Left ventricle myocardium inferior (tissue), 1 donor: Measurements from ENCODE around the gene NLRP1. TPM values are rescaled to one million over a fixed set of nuclear protein-coding genes. Genes with fewer than 3 reads are reported as not detected.

Source experiments
- DNase-seq: peaks from one replicate; pipeline ENCODE4 v3.0.0-alpha.2; 2020
- H3K27ac ChIP-seq: fragments of 200-600 bp; replicated peaks from 2 replicates; pipeline ENCODE4 v1.8.0; 2021
- H3K27me3 ChIP-seq: fragments of 200-600 bp; 2 replicates; pipeline ENCODE4 v1.8.0; 2021; ENCODE audit warnings: low read depth
- H3K36me3 ChIP-seq: fragments of 200-600 bp; 2 replicates; pipeline ENCODE4 v1.8.0; 2021
- H3K4me1 ChIP-seq: fragments of 200-600 bp; 2 replicates; pipeline ENCODE4 v1.8.0; 2021
- H3K4me3 ChIP-seq: fragments of 200-600 bp; 2 replicates; pipeline ENCODE4 v1.8.0; 2021; ENCODE audit warnings: mild to moderate bottlenecking, moderate library complexity
- H3K9me3 ChIP-seq: fragments of 200-600 bp; replicated peaks from 2 replicates; pipeline ENCODE4 v1.8.0; 2021
- intact Hi-C: fragments of 100-400 bp; cut with micrococcal nuclease; formaldehyde crosslinking; loops from one replicate; pipeline ENCODE4 v1.11.0; 2022
- total RNA-seq: library from RNA; stranded (reverse); fragmentation: NEBNext Ultra II Directional; extraction: Animal tissue kit (Norgen Biotek cat#: 25700); gene quantifications from one replicate; pipeline ENCODE4 v1.2.1, GENCODE V29; 2021
- TF ChIP-seq, protein P1 (sequence below): fragments of 200-600 bp; IDR thresholded peaks from 2 replicates; pipeline ENCODE4 v1.8.0; 2021; ENCODE audit warnings: antibody characterized with exemption, mild to moderate bottlenecking, borderline replicate concordance
- donor health status: DM: no; HTN: yes; CAD: no; lungs with severe emphysema.

NLRP1 gene
- total RNA-seq, 1 donor from 2014 or later, result 8.3 TPM

DNA sequence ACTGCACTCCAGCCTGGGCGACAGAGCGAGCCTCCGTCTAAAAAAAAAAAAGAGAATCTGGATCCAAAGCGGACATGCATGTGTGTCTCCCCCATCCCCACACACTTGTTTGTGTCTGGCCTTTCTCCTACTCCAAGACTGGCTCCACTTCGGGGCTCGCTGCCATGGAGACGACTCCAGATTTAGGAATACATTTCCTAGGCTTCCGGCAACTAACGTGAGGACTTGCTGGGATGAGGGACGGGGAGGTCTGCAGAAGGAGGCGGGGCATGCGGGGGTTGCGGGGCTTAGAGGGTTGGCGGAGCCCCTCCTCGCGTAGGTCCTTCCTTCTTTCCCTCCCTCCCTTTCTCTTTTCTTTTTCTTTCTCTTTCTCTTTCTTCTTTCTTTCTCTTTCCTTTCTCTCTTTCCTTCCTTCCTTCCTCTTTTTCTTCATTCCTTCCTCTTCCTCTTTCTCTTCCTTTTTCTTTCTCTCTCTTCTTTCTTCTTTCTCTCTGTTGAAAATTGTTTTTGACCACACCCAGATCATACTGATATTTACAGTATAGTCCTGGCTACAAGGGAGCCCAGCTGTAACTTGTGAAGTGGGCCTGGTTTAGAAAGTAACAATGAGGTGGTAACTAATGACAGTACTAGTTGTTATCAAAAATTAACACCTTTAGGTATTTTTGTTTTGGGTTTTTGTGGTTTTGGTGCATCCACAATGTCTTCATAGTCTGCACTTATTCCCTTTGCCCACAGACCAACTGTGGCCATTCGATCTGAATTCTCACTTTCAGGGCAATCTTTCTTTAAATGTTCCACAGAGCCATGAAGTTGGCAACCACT is 72.7 kb downstream of the NLRP1 start:
- DNase-seq, result no peak
- H3K27ac ChIP-seq, result no peak overlapping the region
- no peak overlapping the region for H3K4me3 ChIP-seq

DNA sequence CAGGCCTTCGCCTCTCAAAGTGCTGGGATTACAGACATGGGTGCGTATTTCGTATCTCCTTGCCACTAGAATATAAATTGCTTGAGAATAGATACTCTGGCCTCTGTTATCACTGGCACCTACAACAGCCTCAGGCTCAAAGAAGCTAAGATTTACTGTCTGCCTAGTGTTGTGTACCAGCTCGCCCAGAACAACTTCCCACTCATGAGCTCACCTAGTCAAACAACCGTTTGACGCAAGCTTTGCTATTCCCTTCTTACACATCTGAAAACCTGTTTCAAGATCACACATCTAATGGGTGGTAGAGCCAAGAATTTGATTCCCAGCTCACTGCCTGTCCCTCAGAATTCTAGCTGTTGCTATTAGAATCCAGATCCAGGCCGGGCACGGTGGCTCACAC is 73.5 kb downstream of the NLRP1 start:
- Histone ChIP-seq H3K4me3 (no peak overlapping the region), H3K27me3 (no peaks in the 10 kb centered on the region), H3K36me3 (peaks cover 13% of the 10 kb centered on the region), H3K9me3 (no peaks in the 10 kb centered on the region), H3K4me1 (no peaks in the 10 kb centered on the region), H3K27ac (no peak overlapping the region)
- TF ChIP-seq, protein P1, sequence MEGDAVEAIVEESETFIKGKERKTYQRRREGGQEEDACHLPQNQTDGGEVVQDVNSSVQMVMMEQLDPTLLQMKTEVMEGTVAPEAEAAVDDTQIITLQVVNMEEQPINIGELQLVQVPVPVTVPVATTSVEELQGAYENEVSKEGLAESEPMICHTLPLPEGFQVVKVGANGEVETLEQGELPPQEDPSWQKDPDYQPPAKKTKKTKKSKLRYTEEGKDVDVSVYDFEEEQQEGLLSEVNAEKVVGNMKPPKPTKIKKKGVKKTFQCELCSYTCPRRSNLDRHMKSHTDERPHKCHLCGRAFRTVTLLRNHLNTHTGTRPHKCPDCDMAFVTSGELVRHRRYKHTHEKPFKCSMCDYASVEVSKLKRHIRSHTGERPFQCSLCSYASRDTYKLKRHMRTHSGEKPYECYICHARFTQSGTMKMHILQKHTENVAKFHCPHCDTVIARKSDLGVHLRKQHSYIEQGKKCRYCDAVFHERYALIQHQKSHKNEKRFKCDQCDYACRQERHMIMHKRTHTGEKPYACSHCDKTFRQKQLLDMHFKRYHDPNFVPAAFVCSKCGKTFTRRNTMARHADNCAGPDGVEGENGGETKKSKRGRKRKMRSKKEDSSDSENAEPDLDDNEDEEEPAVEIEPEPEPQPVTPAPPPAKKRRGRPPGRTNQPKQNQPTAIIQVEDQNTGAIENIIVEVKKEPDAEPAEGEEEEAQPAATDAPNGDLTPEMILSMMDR, result no peak
- no peak for DNase-seq
- intact Hi-C loops, result no loop called here

More for the DNA sequence above, 72.7 kb downstream of the NLRP1 start:
- Histone ChIP-seq H3K4me1 (no peaks in the 10 kb centered on the region), H3K36me3 (peaks cover 20% of the 10 kb centered on the region), H3K27me3 (no peaks in the 10 kb centered on the region), H3K9me3 (no peaks in the 10 kb centered on the region)
- intact Hi-C loops, result no loop called here
- TF ChIP-seq, protein P1, result no peak

DNA sequence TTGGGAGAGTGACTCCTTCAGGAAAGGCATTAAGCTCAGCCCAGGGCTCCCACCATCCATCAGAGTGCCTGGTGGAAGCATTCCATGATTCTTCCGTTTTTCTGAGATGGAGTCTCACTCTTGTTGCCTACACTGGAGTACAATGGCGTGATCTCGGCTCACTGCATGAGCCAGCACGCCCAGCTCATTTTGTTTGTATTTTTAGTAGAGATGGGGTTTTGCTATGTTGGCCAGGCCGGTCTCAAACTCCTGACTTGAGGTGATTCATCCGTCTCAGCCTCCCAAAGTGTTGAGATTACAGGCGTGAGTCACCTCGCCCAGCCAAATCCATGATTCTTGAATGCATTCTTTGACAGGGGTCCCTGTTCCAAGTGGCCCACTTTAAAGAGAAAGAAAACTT is 74.8 kb downstream of the NLRP1 start:
- TF ChIP-seq, protein P1, result no peak
- H3K27me3 ChIP-seq, result no peaks in the 10 kb centered on the region
- no peak overlapping the region for H3K27ac ChIP-seq
- intact Hi-C loops, result no loop called here
- H3K9me3 ChIP-seq, result no peaks in the 10 kb centered on the region
- no peaks in the 10 kb centered on the region for H3K4me1 ChIP-seq
- no peak overlapping the region for H3K4me3 ChIP-seq
- peaks cover 16% of the 10 kb centered on the region for H3K36me3 ChIP-seq
- no peak for DNase-seq

DNA sequence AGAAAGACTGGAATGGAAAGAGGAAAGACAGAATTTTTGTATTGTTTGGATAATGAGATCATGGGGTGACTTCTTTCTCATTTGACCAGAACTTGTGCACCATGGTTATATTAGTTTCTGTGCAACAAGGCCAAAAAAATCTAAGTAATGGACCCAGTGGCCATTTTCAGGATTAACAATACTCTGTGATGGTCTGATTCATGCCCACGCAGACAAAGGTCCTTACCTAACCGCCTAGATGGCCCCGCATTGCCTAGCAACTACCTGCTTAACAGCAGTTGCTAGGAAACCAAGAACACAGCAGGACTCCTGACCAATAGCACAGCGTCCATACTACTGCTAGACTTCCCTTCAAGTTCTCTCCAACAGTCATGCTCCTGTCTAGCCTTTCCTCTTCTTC is 75.5 kb downstream of the NLRP1 start:
- H3K36me3 ChIP-seq, result peaks cover 10% of the 10 kb centered on the region
- no peaks in the 10 kb centered on the region for H3K9me3 ChIP-seq
- no peaks in the 10 kb centered on the region for H3K4me1 ChIP-seq
- no peak for DNase-seq
- no peak overlapping the region for H3K4me3 ChIP-seq
- no peaks in the 10 kb centered on the region for H3K27me3 ChIP-seq
- H3K27ac ChIP-seq, result no peak overlapping the region
- TF ChIP-seq, protein P1, result no peak
- intact Hi-C loops, result no loop called here

DNA sequence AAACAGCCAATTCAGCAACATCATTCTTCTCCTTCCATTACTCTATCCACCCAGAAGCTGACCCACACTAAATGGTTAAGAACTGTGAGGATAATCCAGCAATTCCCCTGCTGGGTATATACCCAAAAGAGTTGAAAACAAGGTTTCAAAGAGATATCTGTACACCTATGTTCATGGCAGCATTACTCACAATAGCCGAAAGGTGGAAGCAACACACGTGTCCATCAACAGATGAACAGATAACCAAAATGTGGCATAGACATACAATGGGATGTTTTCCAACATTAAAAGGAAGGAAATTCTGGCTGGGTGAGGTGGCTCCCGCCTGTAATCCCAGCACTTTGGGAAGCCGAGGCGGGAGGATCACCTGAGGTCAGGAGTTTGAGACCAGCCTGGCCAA is 78.0 kb downstream of the NLRP1 start:
- TF ChIP-seq, protein P1, result no peak
- Histone ChIP-seq H3K4me1 (no peaks in the 10 kb centered on the region), H3K4me3 (no peak overlapping the region), H3K9me3 (no peaks in the 10 kb centered on the region), H3K36me3 (peaks cover 7% of the 10 kb centered on the region), H3K27me3 (peaks cover 8% of the 10 kb centered on the region), H3K27ac (no peak overlapping the region)
- intact Hi-C loops, result no loop called here
- DNase-seq, result no peak
